HG02943 (cell line): ENCODE results near the gene NT5DC4.

Experiments
- ATAC-seq: cut with Tn5 transposase; IDR thresholded peaks from one replicate; pipeline ENCODE4 v1.9.1; 2021; ENCODE audit warnings: mild to moderate bottlenecking, low read depth, moderate library complexity; ENCODE audit not compliant: unreplicated experiment

Gene NT5DC4

DNA sequence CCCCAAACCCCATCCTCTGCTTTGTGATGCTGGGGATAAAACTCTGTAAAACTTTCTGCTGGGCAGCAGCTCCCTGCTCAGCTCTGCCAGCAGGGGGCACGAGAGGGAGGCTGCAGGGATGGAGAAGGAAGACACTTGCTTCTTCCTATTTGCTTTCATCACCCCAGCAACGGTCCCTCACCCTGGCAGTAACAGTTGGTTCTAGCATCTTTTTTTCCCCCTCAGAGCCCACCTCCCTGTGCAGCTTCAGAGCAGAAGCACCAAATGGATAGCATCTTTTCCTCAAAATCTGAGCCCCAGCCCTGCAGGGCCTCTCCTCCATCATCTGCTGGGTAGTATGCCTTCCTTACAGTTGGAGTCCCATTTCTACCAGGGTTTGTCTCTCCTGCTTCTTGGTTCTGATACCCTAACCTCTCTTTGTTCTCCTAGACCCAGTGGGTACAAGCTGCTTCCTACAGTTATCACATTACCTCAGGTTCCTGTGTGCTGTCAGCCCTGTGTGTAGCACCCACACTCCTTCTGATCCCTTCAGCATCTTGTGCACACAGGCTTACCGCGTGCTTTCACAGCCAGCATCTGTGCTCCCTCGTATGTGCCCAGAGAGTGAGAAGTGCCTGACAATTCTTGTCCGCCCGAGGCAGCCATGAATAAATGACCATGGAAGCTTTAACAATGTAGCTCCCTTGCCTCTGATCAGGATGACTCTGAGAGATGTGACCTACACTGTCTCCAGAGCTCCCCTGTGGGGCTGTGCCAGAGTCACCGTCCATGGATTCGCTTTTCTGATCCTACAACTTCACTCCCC is 29.1 kb downstream of the NT5DC4 start:
- ATAC-seq, result no peak

DNA sequence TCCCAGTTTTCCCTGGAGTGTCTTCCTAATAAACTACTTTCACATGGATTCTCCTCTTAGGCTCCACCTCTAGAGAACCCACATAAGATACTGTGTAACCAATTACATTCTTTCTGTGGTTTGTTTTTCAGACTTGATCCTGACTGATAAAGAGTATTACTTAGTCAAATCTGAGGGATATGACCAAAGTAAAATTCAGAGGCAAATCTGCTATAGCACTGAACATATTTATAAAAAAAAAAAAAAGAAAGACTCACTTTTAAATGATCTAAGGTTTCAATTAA is 29.7 kb downstream of the NT5DC4 start:
- ATAC-seq, result no peak

DNA sequence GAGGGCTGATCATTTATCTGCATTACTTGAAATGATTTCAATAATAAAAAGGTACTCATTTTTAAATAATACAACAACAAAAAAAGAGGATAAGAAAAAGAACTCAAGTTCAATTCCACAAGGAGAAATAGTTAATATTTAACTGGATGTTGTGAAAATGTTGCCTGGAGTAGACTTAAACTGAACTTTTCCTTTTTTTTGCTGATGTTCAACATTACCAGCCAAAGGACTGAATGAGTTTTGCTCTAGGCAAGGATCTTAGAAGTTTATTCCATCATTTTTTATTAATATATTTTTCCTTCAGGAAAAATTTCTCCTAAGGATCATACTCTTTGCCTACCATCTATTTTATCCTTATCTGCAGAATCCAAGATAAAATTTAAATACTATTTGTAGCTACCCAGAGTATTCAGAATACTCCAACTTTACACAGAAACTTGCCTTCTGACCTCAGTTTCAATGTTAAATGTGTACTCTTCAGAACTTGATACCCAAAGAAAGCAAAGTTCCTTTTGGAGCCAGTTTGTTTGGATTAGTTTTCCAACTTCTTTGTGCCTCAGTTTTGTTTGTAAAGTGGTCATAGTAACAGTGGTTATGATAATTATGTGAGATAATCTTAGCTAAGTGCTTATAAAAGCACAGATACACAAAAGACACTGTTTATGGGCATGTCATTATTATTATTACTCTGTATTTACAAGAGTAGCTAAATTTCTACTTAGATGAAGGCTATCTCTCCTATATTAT is 30.8 kb downstream of the NT5DC4 start:
- no peak for ATAC-seq

DNA sequence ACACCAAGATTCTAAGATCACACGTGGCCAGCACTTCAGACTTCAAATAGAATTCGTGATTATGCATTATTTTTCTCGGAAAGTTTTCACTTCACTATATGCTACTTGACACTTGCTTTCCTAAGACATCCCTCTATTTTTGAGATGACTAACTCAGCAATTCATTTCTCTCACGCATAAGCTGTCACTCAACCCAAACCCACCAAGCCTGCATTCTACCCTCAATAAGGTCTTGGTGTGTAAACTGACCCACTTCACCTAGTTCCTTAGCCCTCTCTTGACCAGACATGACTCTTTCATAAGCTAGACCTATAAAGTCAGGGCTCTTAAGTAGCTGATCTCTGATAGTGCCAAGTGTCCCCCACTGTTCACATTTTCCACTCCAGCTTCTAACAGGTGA is 31.8 kb downstream of the NT5DC4 start:
- ATAC-seq, result no peak

DNA sequence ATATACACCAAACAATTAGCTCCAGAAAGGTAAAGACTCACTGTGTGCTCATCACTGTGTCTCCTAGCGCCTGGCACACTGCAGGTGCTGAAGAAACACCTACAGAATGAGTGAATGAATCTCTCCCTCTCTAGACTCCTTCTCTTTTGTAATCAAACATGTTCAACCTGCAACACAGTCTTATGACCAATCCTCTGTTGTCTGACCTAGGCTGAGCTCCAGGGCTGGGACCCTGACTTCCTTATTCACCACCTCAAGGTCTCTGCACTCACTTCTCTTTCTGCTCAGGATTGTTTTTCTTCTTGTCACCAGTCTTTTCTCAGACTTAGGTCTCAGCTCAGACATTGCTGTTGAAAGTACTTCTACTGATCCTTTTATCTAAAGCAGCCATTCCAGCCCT is 33.7 kb downstream of the NT5DC4 start:
- no peak for ATAC-seq

DNA sequence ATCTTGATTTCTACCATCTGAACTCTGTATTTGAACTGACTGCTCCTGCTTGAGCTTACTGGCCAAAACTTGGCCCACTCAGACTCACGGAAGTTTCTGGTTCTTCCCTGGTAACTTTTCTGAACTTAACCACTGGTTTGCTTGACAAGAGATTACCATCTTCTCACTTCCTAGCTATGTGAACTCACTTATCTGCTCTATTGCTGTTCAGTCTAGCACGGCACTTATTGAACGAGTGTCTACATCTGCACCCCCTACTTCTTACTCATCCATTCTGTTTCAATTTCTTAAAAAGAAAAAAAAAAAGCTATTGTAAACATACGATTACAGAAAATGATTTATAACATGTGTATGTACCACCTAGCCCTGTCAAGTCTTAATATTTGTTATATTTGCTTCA is 34.6 kb downstream of the NT5DC4 start:
- no peak for ATAC-seq

DNA sequence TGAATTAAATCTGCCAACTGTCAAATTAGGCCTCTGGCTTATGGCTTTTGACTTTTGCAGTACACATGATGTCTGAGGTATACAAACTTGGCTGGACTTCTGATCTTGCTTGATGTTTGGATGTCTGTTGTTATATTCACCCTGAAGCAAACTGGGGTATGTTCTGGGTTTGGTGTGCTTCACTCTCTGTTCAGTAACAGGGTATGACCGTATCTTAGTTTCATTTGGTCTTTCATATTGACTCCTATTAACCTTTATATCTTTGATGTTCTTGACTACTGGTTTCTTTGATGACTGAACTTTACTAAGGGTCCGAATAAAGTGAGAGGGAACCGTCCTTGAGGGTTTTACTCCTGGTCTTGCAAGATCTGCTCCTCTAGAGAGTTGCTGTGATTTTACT is 35.4 kb downstream of the NT5DC4 start:
- no peak for ATAC-seq

DNA sequence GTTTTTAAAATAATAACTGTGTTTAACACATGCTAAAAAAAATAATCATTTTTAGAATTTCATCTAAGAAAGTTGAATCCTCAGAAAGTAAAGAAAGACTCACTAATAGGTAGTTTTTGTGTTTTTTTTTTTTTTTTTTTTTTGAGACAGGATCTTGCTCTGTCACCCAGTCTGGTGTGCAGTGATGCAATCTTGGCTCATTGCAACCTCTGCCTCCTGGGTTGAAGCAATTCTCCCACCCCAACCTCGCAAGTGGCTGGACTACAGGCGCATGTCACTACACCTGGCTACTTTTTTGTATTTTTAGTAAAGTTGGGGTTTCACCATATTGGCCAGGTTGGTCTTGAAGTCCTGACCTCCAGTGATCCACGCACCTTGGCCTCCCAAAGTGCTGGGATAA is 36.4 kb downstream of the NT5DC4 start:
- no peak for ATAC-seq

DNA sequence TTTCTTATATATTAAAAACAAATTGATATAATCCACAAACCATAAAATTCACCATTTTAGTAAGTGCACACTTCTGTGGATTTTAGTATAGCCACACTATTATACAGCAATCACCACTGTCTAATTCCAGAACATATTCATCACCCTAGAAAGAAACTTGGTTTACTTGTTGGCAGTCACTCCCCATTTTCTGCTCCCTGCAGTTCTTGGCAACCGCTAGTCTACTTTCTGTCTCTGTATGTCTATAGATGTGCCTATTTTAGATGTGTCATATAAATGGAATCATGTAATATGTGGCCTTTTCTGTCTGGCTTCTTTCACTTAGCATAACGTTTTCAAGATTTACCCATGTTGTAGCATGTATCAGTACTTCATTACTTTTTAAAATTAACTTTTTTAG is 37.9 kb downstream of the NT5DC4 start:
- no peak for ATAC-seq

DNA sequence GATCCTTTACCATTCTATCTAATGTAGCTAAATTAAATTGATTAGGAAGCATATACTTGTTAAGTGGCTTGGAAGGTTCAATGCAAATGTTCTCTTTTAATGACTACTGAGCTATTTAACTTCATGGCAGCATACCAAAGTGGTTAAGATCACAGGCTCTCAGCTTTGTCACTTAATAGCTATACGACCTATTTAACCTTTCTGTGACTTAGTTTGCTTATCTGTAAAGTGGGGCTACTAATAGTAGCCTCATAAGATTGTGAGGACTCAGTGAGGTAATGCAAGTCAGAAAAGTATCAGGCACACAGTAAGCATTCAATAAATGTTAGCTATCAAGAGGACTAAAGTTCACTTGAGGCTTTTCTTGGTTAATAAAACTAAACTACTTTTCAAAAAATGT is 39.3 kb downstream of the NT5DC4 start:
- no peak for ATAC-seq

DNA sequence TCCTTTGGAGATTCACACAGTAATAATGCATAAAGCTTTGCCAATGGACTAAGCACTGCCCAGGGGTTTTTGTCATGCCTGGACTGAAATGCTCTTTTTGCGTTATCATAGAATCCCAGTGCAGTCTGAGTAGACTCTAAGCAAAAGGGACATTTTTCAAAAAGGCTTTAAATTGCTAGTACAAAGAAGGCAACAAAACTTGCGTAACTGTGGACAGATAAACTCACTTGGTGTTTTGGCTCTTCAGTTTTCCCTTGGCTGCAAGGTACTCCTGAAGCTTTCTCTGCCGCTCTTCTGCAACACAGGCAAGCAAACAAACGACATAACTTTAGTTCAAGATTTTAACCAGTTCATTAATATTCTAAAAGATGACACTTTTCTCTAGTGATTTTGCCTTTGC is 41.5 kb downstream of the NT5DC4 start:
- no peak for ATAC-seq

DNA sequence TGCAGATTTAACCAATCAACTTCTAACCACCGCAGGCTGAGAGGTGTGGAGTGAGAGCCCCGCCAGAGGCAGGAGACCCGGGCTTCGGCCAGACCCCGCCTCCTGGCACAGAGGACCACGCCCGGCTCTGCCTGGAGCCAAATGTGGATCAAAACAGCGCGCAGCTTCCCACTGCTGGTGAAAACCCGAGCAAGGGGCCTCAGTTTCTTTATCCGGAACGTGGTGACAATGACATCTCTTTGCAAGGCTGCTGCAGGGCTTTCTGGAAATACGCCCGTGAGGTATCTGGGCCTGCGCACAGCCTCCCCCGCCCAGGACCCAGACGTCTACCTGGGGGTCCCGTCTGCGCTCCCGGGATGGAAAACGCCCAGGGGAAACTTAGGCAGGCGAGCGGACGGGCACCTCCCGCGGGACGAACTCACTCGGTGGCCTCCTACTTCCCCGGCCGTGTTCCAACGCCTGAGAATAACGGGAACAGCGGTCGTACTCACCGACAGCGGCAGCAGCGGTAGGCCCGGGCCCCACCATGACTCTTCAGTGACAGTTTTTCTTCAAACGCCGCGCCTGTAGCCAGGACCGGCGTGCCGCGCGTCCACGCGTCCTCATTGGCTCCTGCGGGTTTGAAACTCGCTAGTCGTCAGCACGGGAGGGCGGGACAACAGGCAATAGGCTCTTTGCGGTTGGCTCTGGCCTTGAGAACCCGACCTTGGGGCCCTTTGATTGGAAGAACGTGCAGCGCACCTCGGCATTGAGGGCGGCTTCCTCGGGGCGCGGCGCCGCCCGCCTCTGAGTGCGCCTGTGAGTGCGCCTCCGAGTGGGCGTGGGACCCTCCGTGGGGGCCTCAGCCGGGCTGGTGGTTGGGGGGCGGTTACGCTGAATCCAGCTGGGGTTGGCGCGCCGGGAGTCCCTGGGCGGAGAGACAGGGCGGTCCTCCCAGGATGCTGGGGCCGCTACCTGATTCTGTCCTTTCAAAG is 43.5 kb downstream of the NT5DC4 start, which contains the start of gene CKAP2L:
Gene CKAP2L (minus strand): TSS at position 539 of the 974 bp plus-strand sequence. CDS start 11 bp downstream, at position 528.
- ATAC-seq, result peak; percentile 97

DNA sequence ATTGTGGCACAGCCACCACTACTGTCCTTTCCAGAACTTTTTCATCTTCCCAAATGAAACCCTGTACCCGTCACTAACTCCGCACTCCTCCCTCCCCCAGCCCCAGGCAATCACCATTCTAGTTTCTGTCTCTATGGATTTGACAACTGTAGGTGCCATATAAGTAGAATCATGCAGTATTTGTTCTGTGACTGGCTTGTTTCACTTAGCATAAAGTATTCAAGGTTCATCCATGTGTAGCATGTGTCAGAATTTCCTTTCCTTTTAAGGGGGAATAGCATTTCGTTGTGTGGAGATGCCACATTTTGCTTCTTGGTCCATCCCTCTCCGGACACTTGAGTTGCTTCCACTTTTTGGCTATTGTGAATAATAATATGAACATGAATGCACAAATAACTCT is 44.4 kb downstream of the NT5DC4 start:
- no peak for ATAC-seq

DNA sequence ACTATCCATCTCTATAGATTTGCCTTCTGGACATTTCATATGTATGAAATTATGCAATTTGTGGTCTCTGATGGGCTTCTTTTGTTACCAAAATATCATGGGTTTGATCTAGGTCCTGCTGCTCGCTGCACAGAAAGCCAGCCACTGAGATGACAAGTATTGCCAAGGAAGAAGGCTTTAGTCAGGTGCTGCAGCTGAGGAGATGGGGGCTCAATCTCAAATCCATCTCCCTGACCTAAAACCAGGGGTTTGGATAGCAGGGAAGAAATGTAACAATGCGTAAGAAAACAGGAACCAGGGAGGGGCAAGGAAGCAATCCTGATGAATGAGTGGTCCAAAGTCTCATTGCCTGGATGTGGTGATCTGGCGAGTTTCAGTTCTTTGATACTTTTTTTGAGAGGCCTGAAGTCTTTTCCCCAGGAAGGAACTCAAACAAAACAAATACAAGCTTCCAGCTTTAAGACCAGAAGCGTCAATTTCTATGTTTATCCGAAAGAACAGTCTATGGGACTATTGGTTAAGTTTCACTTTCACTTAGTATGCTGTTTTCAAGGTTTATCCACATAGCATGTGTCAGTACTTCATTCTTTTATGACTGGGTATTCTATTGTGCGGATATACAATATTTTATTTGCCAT is 47.0 kb downstream of the NT5DC4 start:
- ATAC-seq, result no peak

DNA sequence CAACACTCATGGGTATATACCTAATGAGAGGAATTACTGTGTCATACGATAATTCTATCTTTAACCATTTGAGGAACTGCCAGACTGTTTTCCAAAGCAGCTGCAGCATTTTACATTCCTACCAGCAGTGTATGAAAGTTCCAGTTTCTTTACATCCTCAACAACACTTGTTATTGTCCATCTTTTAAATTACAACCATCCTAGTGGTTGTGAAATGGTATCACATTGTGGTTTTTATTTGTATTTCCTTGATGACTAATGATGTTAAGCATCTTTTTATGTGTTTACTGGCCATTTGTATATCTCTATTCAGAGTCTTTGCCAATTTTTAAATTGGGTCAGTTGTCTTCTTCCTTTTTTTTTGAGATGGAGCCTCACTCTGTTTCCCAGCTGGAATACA is 47.6 kb downstream of the NT5DC4 start:
- no peak for ATAC-seq

DNA sequence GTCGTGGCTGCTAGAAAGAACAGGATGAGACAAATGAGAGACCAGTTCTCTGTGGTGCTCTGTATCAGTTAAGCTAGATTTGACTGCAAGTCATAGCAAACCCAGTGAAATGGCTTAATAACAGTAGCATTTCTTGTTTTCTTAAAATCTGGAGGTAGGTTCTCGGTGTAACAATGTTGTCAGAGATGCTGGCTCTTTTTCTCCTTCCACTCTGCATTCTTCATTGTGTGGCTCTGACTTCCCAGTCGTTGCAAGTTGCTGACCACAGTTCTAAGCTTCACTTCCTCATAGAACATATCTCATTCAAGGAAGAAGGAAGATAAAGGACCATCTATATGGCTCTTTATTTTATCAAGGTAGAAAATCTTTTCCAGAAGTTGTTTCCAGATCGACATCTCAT is 51.5 kb downstream of the NT5DC4 start:
- ATAC-seq, result no peak

DNA sequence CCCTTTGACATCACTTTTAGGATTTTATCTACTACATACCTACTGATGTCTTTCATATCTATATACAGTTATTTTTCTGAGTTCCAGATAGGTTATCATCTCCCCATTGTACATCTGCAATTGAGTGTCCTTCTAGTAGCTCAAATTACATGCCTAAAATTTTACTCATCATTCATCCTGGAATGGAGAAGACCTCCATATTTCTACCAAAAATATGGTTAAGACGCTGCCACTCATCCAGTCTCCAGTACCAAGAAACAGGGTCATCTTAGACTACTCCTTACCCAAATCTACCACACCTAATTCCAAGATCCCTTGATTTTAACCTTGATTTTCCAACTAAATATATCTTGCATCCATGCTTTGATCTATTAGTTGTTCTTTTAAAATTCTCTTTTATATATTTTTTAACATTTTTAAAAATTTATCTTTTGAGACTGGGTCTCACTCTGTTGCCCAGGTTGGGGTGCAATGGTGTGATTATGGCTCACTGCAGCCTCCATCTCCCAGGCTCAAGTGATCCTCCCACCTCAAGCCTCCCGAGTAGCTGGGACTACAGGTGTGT is 52.2 kb downstream of the NT5DC4 start:
- ATAC-seq, result no peak

DNA sequence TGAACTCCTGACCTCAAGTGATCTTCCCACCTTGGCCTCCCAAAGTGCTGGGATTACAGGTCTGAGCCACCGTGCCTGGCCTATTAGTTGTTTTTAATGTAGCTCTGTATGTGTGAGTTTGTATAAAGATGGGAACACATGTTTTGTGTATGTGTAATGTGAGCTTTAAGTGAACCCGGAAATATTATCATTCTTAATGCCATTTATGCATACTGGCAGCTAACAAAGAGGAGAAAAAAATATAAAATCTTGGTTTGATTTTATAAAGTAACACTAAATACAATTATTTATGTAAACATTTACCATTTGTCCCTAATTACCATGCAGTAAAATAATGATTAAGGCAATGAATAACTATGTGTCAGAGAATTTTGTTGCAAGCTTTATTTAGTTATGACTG is 52.7 kb downstream of the NT5DC4 start:
- ATAC-seq, result no peak

DNA sequence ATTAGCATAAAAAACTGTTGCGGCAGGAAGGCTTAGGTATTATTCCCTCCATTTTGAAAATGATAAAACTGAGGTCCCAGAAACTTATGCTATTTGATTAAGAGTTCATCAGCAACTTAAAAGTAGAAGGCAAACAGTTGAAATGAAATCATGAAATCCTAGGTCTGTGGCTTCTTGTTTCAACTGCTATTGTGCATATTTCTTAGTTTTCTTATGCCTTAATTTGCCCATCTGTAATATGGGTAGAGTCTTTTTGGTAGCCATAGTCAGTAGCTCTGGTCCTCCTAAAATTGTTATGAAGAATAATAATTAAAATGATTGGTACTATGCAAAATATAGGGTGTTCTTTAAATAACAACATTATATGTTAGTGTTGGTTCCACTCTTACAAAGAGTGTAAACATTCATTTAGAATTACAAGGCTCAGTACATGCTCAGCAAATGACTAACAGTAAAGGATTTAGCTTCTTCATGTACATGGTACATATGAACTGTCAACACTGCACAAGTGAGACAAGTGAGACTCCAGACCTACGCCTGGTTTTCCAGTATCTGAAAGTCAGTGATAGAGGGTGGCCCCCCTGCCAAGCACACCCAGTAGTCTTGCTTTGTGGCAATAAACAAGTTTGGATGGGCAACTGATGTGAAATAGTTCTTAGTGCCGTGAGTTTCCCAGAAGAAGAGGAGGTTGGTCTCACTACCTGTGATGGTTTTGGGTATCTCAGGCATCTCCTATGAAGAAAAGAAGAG is 53.9 kb downstream of the NT5DC4 start:
- ATAC-seq, result no peak

DNA sequence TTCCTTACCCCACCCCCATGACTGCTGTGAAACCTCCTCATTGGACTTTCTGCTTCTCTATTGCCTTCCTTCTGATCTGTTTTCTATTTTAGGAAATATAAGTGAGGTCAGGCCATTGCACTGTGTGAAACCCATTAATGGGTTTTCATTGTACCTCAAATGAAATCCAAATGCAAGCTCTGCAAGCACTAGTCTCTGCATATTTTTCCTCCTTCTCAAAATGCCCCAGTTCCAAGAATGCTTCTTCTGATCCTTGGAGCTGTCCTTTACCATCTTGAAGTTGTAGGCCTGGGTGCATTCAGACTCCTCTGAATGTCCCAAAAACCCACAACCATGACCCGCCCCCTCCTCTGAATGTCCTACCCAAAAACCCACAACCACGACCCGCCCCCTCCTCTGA is 55.3 kb downstream of the NT5DC4 start:
- ATAC-seq, result no peak
